ENCODE results near the gene AIG1. TPM values are rescaled to one million over a fixed set of nuclear protein-coding genes. Genes with fewer than 3 reads are reported as not detected.

Gene AIG1
- total RNA-seq, 1 donor from 2014 or later = 7.2 TPM

DNA sequence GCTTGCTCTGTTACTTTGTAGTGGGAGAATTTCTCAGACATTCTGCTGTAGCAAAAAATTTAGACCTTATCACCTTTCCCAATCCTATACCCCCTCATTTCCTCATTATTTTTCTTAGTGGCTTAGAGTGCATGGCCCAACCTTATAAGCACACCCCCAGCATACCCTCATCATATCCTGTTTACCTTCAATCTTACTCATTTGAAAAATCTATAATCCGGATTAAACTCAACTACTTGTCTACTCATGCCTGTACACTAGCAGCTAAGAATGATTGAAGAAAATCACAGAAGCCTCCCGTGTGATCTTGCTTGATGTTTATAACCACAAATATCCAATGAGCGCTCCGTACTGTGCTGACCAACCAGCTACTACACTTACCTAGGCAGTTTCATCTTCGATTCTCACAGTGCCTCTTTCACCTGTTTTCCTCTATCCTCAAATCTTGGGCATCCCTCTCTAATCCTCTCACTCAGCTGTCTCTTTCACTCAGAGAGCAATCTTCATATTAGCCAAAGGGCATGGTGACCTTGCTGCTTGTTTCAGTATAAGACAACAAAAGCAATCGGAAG lies 36.6 kb downstream of the AIG1 start:
- Mint-ChIP-seq H3K27me3 (no peaks in the 10 kb centered on the region), H3K4me1 (peaks cover 6% of the 10 kb centered on the region), H3K4me3 (no peak overlapping the region), H3K36me3 (ENCODE audit: low read depth) (no peaks in the 10 kb centered on the region), H3K27ac (no peak overlapping the region), H3K9me3 (no peaks in the 10 kb centered on the region)
- DNase-seq = no peak
- TF ChIP-seq, protein P1, sequence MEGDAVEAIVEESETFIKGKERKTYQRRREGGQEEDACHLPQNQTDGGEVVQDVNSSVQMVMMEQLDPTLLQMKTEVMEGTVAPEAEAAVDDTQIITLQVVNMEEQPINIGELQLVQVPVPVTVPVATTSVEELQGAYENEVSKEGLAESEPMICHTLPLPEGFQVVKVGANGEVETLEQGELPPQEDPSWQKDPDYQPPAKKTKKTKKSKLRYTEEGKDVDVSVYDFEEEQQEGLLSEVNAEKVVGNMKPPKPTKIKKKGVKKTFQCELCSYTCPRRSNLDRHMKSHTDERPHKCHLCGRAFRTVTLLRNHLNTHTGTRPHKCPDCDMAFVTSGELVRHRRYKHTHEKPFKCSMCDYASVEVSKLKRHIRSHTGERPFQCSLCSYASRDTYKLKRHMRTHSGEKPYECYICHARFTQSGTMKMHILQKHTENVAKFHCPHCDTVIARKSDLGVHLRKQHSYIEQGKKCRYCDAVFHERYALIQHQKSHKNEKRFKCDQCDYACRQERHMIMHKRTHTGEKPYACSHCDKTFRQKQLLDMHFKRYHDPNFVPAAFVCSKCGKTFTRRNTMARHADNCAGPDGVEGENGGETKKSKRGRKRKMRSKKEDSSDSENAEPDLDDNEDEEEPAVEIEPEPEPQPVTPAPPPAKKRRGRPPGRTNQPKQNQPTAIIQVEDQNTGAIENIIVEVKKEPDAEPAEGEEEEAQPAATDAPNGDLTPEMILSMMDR (IDR thresholded peaks at IDR 0.05) = no peak
- ChIA-PET CTCF (no interaction called here), POLR2A (no interaction called here)
- intact Hi-C loops (cut with micrococcal nuclease) = no loop called here
- no peak for ATAC-seq (ENCODE audit: low read depth)

DNA sequence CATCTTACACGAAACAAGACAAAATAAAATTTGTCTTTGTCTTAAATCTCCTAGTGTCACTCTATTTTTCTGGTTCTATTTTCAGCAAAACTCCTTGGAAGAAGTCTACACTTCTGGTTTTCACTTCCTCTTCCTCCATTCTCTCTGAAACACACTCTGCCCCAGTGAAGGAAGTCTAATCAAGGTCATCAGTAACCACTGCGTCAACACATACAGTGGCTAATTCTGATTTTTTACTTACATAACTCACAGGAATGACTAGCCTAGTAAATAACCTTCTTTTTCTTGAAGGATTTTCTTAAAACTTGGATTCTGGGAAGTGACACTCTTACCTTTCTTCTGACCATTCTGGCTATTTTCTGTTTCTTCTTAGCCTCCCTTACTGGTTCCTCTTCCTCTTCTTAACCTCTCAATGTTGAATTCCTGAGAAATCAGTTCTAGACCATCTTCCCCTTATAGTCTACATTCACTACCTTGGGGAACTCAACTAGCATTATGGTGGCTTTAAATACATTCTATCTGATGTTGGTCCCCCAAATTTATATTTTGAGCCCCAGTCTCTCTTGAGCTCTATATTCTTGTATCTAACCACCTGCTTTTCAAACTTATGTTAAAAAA lies 37.5 kb downstream of the AIG1 start:
- H3K4me3 Mint-ChIP-seq = no peak overlapping the region
- H3K9me3 Mint-ChIP-seq = no peaks in the 10 kb centered on the region

DNA sequence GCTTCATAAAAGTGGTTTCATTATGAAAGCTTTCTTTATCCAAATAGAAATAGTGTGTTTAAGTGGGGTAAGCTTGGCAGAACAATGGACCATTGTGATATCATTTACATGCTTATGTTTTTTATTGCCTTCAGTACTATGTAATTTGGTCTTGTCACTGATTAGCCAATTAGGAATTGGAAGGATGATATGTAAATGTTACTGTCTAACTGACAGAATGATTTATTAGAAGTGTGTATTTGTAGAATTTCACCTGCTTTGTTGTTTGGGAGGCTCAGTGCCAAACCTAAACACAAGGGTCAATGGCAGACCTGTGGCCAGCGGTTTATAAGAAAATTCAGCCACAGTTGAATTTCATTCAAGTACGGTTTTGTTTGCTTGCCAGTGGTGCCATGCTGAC lies 39.0 kb downstream of the AIG1 start:
- CTCF ChIA-PET = no interaction called here

More for the DNA sequence above, 37.5 kb downstream of the AIG1 start:
- ChIA-PET POLR2A (no interaction called here), CTCF (no interaction called here)
- DNase-seq (no peak), ATAC-seq (ENCODE audit: low read depth) (peak; percentile 76)
- intact Hi-C loops (cut with micrococcal nuclease) = no loop called here
- H3K36me3 Mint-ChIP-seq (ENCODE audit: low read depth) = no peaks in the 10 kb centered on the region
- H3K4me1 Mint-ChIP-seq = peaks cover 6% of the 10 kb centered on the region
- H3K27ac Mint-ChIP-seq = no peak overlapping the region
- TF ChIP-seq, protein P1 (IDR thresholded peaks at IDR 0.05) = no peak
- no peaks in the 10 kb centered on the region for H3K27me3 Mint-ChIP-seq

DNA sequence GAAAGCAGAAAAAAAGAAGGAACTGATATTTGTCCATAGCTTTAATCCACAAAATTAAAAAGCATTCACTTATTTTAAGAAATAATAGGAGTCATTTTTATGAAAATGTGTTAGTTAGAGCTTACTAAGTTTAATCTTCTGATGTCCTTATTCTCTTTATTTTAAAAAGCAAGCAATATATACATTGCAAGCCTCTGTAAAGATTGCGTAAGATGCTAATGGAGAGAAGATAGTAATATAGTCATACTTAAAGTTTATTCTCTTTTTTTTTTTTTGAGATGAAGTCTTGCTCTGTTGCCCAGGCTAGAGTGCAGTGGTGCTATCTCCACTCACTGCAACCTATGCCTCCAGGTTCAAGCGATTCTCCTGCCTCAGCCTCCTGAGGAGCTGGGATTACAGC lies 39.7 kb downstream of the AIG1 start:
- Mint-ChIP-seq H3K4me3 (no peak overlapping the region), H3K27me3 (no peaks in the 10 kb centered on the region), H3K27ac (no peak overlapping the region), H3K4me1 (peaks cover 6% of the 10 kb centered on the region), H3K36me3 (ENCODE audit: low read depth) (no peaks in the 10 kb centered on the region), H3K9me3 (no peaks in the 10 kb centered on the region)
- intact Hi-C loops (cut with micrococcal nuclease) = no loop called here
- TF ChIP-seq, protein P1 (IDR thresholded peaks at IDR 0.05) = no peak
- DNase-seq = no peak
- POLR2A ChIA-PET = no interaction called here
- no peak for ATAC-seq (ENCODE audit: low read depth)
- CTCF ChIA-PET = no interaction called here

More for the DNA sequence above, 39.0 kb downstream of the AIG1 start:
- Mint-ChIP-seq H3K9me3 (no peaks in the 10 kb centered on the region), H3K4me1 (peaks cover 6% of the 10 kb centered on the region), H3K27ac (no peak overlapping the region), H3K36me3 (ENCODE audit: low read depth) (no peaks in the 10 kb centered on the region), H3K27me3 (no peaks in the 10 kb centered on the region), H3K4me3 (no peak overlapping the region)
- no peak for DNase-seq
- no peak for ATAC-seq (ENCODE audit: low read depth)
- POLR2A ChIA-PET = no interaction called here
- TF ChIP-seq, protein P1 (IDR thresholded peaks at IDR 0.05) = no peak
- intact Hi-C loops (cut with micrococcal nuclease) = no loop called here

DNA sequence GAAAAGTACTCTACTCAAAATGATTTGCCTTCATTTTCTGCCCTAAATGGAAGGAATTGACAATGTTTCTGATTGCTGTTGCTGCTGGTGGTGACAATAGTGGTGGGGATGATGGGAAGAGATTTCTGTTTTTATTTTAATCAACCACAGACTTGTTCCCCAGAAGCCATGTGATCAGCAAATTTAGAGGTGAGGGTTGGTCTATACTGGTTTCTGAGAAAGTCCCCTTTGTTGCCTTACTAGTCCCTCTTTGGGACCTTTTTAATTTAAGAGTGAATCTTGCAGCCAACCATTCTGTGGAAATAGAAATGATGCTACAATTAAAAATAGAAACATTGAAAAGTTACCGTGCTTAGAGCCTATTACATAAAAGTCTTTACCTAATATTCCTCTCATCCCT lies 43.2 kb downstream of the AIG1 start:
- TF ChIP-seq, protein P1 (IDR thresholded peaks at IDR 0.05) = no peak
- Mint-ChIP-seq H3K4me1 (peaks cover 1% of the 10 kb centered on the region), H3K27me3 (no peaks in the 10 kb centered on the region), H3K9me3 (no peaks in the 10 kb centered on the region), H3K27ac (no peak overlapping the region), H3K4me3 (no peak overlapping the region), H3K36me3 (ENCODE audit: low read depth) (no peaks in the 10 kb centered on the region)
- no peak for DNase-seq
- intact Hi-C loops (cut with micrococcal nuclease) = no loop called here
- CTCF ChIA-PET = no interaction called here
- POLR2A ChIA-PET = interaction anchor here (0.5 kb wide), 1 partner anchor 8 kb away, joined by 3 read pairs; no protein-coding TSS in a partner anchor
- ATAC-seq (ENCODE audit: low read depth) = no peak

All from activated B cell treated with CpG ODN at 0.5 μM for 24 hours (primary cell).